Measurements from ENCODE around the gene ANKS1A. TPM values are rescaled to one million over a fixed set of nuclear protein-coding genes. Genes with fewer than 3 reads are reported as not detected.

Gene ANKS1A
- total RNA-seq, 1 experiment from 2014 or later, result 14.0 TPM

- H3K36me3 Mint-ChIP-seq (ENCODE audit: insufficient read depth, unreplicated experiment), result peaks cover 18% of the 10 kb centered on the region
- no peak for DNase-seq (ENCODE audit: unreplicated experiment)
- H3K4me3 Mint-ChIP-seq (ENCODE audit: unreplicated experiment), result no peak overlapping the region
- CTCF ChIA-PET, result no interaction called here
- POLR2A ChIA-PET, result interaction anchor here (1.0 kb wide), 1 partner anchor 31 kb away, joined by 3 read pairs; no protein-coding TSS in a partner anchor
- H3K27me3 Mint-ChIP-seq (ENCODE audit: insufficient read depth, unreplicated experiment), result no peaks in the 10 kb centered on the region
- no peak overlapping the region for H3K27ac Mint-ChIP-seq (ENCODE audit: low read depth, unreplicated experiment)
- intact Hi-C loops (cut with micrococcal nuclease), result no loop called here
- H3K9me3 Mint-ChIP-seq (ENCODE audit: unreplicated experiment), result no peaks in the 10 kb centered on the region
- no peak for TF ChIP-seq CTCF (IDR thresholded peaks at IDR 0.05; ENCODE audit: unreplicated experiment)
- no peaks in the 10 kb centered on the region for H3K4me1 Mint-ChIP-seq (ENCODE audit: insufficient read depth, unreplicated experiment)
- BruUV-seq (replicated peaks), result no TSS peak
These were observed 166.8 kb downstream of the ANKS1A start for GRCh38 chr6:35055891-35056290.

- CTCF ChIA-PET, result interaction anchor here (0.6 kb wide), 1 partner anchor 136 kb away, joined by 3 read pairs; no protein-coding TSS in a partner anchor
- TF ChIP-seq CTCF (IDR thresholded peaks at IDR 0.05; ENCODE audit: unreplicated experiment), result no peak
These were observed 167.9 kb downstream of the ANKS1A start for GRCh38 chr6:35056952-35057351.

GRCh38 chr6:35057449-35058357 lies 168.6 kb downstream of the ANKS1A start:
- intact Hi-C loops (cut with micrococcal nuclease), result no loop called here
- peaks cover 6% of the 10 kb centered on the region for H3K36me3 Mint-ChIP-seq (ENCODE audit: insufficient read depth, unreplicated experiment)
- H3K4me1 Mint-ChIP-seq (ENCODE audit: insufficient read depth, unreplicated experiment), result no peaks in the 10 kb centered on the region
- no peaks in the 10 kb centered on the region for H3K9me3 Mint-ChIP-seq (ENCODE audit: unreplicated experiment)
- POLR2A ChIA-PET, result no interaction called here
- CTCF ChIA-PET, result no interaction called here
- no peak for TF ChIP-seq CTCF (IDR thresholded peaks at IDR 0.05; ENCODE audit: unreplicated experiment)
- no peaks in the 10 kb centered on the region for H3K27me3 Mint-ChIP-seq (ENCODE audit: insufficient read depth, unreplicated experiment)
- no TSS peak for BruUV-seq (replicated peaks)
- no peak overlapping the region for H3K27ac Mint-ChIP-seq (ENCODE audit: low read depth, unreplicated experiment)
- no peak overlapping the region for H3K4me3 Mint-ChIP-seq (ENCODE audit: unreplicated experiment)
- no peak for DNase-seq (ENCODE audit: unreplicated experiment)

More at GRCh38 chr6:35056952-35057351, 167.9 kb downstream of the ANKS1A start:
- Mint-ChIP-seq H3K27ac (ENCODE audit: low read depth, unreplicated experiment) (no peak overlapping the region), H3K36me3 (ENCODE audit: insufficient read depth, unreplicated experiment) (peaks cover 10% of the 10 kb centered on the region), H3K4me3 (ENCODE audit: unreplicated experiment) (no peak overlapping the region), H3K27me3 (ENCODE audit: insufficient read depth, unreplicated experiment) (no peaks in the 10 kb centered on the region), H3K9me3 (ENCODE audit: unreplicated experiment) (no peaks in the 10 kb centered on the region), H3K4me1 (ENCODE audit: insufficient read depth, unreplicated experiment) (no peaks in the 10 kb centered on the region)
- POLR2A ChIA-PET, result no interaction called here
- BruUV-seq (replicated peaks), result no TSS peak
- intact Hi-C loops (cut with micrococcal nuclease), result no loop called here
- no peak for DNase-seq (ENCODE audit: unreplicated experiment)

DNA sequence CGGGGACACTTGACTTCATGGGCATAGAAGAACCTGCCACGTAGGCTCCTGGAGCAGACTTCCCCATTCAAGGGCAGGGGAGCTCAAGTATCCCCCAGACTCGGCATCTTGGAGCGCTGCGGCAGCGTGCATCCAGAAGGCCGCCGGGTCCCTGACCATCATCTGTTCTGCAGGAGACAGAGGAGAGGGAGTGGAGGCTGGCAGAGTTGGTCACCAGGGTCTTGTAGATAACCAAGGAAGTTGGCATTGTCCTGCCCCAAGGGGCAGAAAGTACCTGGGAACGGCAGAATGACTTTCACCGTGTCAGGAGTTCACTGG lies 169.3 kb downstream of the ANKS1A start:
- Mint-ChIP-seq H3K27ac (ENCODE audit: low read depth, unreplicated experiment) (no peak overlapping the region), H3K4me3 (ENCODE audit: unreplicated experiment) (no peak overlapping the region), H3K36me3 (ENCODE audit: insufficient read depth, unreplicated experiment) (peaks cover 6% of the 10 kb centered on the region), H3K27me3 (ENCODE audit: insufficient read depth, unreplicated experiment) (no peaks in the 10 kb centered on the region), H3K4me1 (ENCODE audit: insufficient read depth, unreplicated experiment) (no peaks in the 10 kb centered on the region), H3K9me3 (ENCODE audit: unreplicated experiment) (no peaks in the 10 kb centered on the region)
- CTCF ChIA-PET, result no interaction called here
- POLR2A ChIA-PET, result no interaction called here
- no TSS peak for BruUV-seq (replicated peaks)
- DNase-seq (ENCODE audit: unreplicated experiment), result no peak
- no peak for TF ChIP-seq CTCF (IDR thresholded peaks at IDR 0.05; ENCODE audit: unreplicated experiment)
- intact Hi-C loops (cut with micrococcal nuclease), result no loop called here

Measured in MCF 10A (cell line).